Subcutaneous abdominal adipose tissue (tissue), 5 donors: ENCODE results near the gene PRDM15.

ENCODE experiments used
- H3K27ac ChIP-seq: one replicate; pipeline ENCODE4 v1.7.0; 2013; ENCODE audit warnings: low read depth, mild to moderate bottlenecking, inconsistent platforms, low read length, moderate library complexity
- H3K27me3 ChIP-seq, 5 donors: one replicate each; pipeline ENCODE4 v1.7.0; 2013; ENCODE audit warnings: low read length in 5 of 5, inconsistent platforms in 1 of 5; ENCODE audit not compliant: control insufficient read depth in 5 of 5, insufficient read depth in 4 of 5
- H3K36me3 ChIP-seq, 5 donors: one replicate each; pipeline ENCODE4 v1.7.0; 2013; ENCODE audit warnings: low read length in 5 of 5; ENCODE audit not compliant: control insufficient read depth in 5 of 5, insufficient read depth in 5 of 5
- H3K4me1 ChIP-seq, 5 donors: one replicate each; pipeline ENCODE4 v1.7.0; 2013; ENCODE audit warnings: low read length in 5 of 5, mild to moderate bottlenecking in 3 of 5, moderate library complexity in 1 of 5; ENCODE audit not compliant: control insufficient read depth in 5 of 5, insufficient read depth in 5 of 5
- H3K4me3 ChIP-seq, 5 donors: one replicate each; pipeline ENCODE4 v1.7.0; 2013; ENCODE audit warnings: low read length in 5 of 5, low read depth in 1 of 5
- H3K9ac ChIP-seq, 5 donors: one replicate each; pipeline ENCODE4 v1.7.0; 2013; ENCODE audit warnings: low read length in 5 of 5, mild to moderate bottlenecking in 4 of 5, moderate library complexity in 3 of 5
- H3K9me3 ChIP-seq, 5 donors: one replicate each; pipeline ENCODE4 v1.7.0; 2013; ENCODE audit warnings: low read length in 5 of 5; ENCODE audit not compliant: control insufficient read depth in 5 of 5
- donor health status: healthy.
- donor health status: healthy.
- donor health status: healthy.
- donor health status: healthy.
- donor health status: healthy.

The PRDM15 gene

GRCh38 chr21:41890355-41890754 lies 11.2 kb upstream of the PRDM15 start:
- no peaks in the 10 kb centered on the region for H3K27me3 ChIP-seq
- H3K27ac ChIP-seq: no peak overlapping the region
- peaks cover 0 to 17% (median 11%) of the 10 kb centered on the region in 5 donors for H3K4me1 ChIP-seq
- no peak overlapping the region for H3K4me3 ChIP-seq
- H3K9ac ChIP-seq: no peak overlapping the region
- peaks cover 4 to 61% (median 56%) of the 10 kb centered on the region in 5 donors for H3K36me3 ChIP-seq
- no peaks in the 10 kb centered on the region for H3K9me3 ChIP-seq

GRCh38 chr21:41888749-41889376 lies 9.7 kb upstream of the PRDM15 start:
- Histone ChIP-seq H3K9me3 (no peaks in the 10 kb centered on the region), H3K27ac (peak overlapping the region; percentile 83), H3K4me3 (no peak overlapping the region), H3K4me1 (peaks cover 0 to 17% (median 11%) of the 10 kb centered on the region in 5 donors), H3K27me3 (no peaks in the 10 kb centered on the region), H3K36me3 (peaks cover 4 to 51% (median 44%) of the 10 kb centered on the region in 5 donors), H3K9ac (peak overlapping the region in 3 of 5 donors; percentile 28 to 57 (median 35))

- H3K27me3 ChIP-seq: no peaks in the 10 kb centered on the region
- H3K9ac ChIP-seq: peak overlapping the region in 1 of 5 donors; percentile 57
- H3K36me3 ChIP-seq: peaks cover 4 to 46% (median 39%) of the 10 kb centered on the region in 5 donors
- H3K4me1 ChIP-seq: peaks cover 0 to 17% (median 11%) of the 10 kb centered on the region in 5 donors
- H3K9me3 ChIP-seq: no peaks in the 10 kb centered on the region
- H3K27ac ChIP-seq: peak overlapping the region; percentile 83
- no peak overlapping the region for H3K4me3 ChIP-seq
Measured at GRCh38 chr21:41887667-41888066, 8.5 kb upstream of the PRDM15 start.

- Histone ChIP-seq H3K4me3 (no peak overlapping the region), H3K9ac (no peak overlapping the region), H3K27ac (peak overlapping the region; percentile 2), H3K9me3 (no peaks in the 10 kb centered on the region), H3K36me3 (peaks cover 4 to 33% (median 27%) of the 10 kb centered on the region in 5 donors), H3K4me1 (peaks cover 0 to 17% (median 11%) of the 10 kb centered on the region in 5 donors), H3K27me3 (no peaks in the 10 kb centered on the region)
Measured at GRCh38 chr21:41886328-41886727, 7.2 kb upstream of the PRDM15 start.

GRCh38 chr21:41885341-41886024 lies 6.3 kb upstream of the PRDM15 start:
- no peak overlapping the region for H3K4me3 ChIP-seq
- peaks cover 3 to 26% (median 20%) of the 10 kb centered on the region in 5 donors for H3K36me3 ChIP-seq
- no peaks in the 10 kb centered on the region for H3K27me3 ChIP-seq
- peaks cover 0 to 18% (median 11%) of the 10 kb centered on the region in 5 donors for H3K4me1 ChIP-seq
- H3K9me3 ChIP-seq: no peaks in the 10 kb centered on the region
- no peak overlapping the region for H3K27ac ChIP-seq
- no peak overlapping the region for H3K9ac ChIP-seq

GRCh38 chr21:41884501-41885030 lies 5.4 kb upstream of the PRDM15 start:
- no peak overlapping the region for H3K9ac ChIP-seq
- no peak overlapping the region for H3K27ac ChIP-seq
- peaks cover 0 to 28% (median 16%) of the 10 kb centered on the region in 5 donors for H3K4me1 ChIP-seq
- peaks cover 0 to 21% (median 13%) of the 10 kb centered on the region in 5 donors for H3K36me3 ChIP-seq
- H3K27me3 ChIP-seq: no peaks in the 10 kb centered on the region
- no peak overlapping the region for H3K4me3 ChIP-seq
- no peaks in the 10 kb centered on the region for H3K9me3 ChIP-seq

GRCh38 chr21:41883582-41883981 lies 4.4 kb upstream of the PRDM15 start:
- Histone ChIP-seq H3K27ac (no peak overlapping the region), H3K27me3 (no peaks in the 10 kb centered on the region), H3K4me1 (peaks cover 0 to 21% (median 13%) of the 10 kb centered on the region in 5 donors), H3K9me3 (no peaks in the 10 kb centered on the region), H3K36me3 (peaks cover 0 to 13% (median 8%) of the 10 kb centered on the region in 5 donors), H3K4me3 (no peak overlapping the region), H3K9ac (no peak overlapping the region)

GRCh38 chr21:41881051-41881450 lies 1.9 kb upstream of the PRDM15 start:
- H3K9ac ChIP-seq: no peak overlapping the region
- no peaks in the 10 kb centered on the region for H3K9me3 ChIP-seq
- no peak overlapping the region for H3K4me3 ChIP-seq
- H3K27me3 ChIP-seq: no peaks in the 10 kb centered on the region
- no peak overlapping the region for H3K27ac ChIP-seq
- peaks cover 0 to 27% (median 21%) of the 10 kb centered on the region in 5 donors for H3K4me1 ChIP-seq
- H3K36me3 ChIP-seq: peaks cover 0 to 6% (median 2%) of the 10 kb centered on the region in 5 donors

- H3K36me3 ChIP-seq: peaks cover 0 to 3% (median 2%) of the 10 kb centered on the region in 5 donors
- peaks cover 0 to 27% (median 21%) of the 10 kb centered on the region in 5 donors for H3K4me1 ChIP-seq
- H3K4me3 ChIP-seq: peak overlapping the region in 2 of 5 donors; percentile 59 to 73
- no peak overlapping the region for H3K27ac ChIP-seq
- H3K9ac ChIP-seq: peak overlapping the region in 2 of 5 donors; percentile 75 to 88
- H3K27me3 ChIP-seq: no peaks in the 10 kb centered on the region
- no peaks in the 10 kb centered on the region for H3K9me3 ChIP-seq
Measured at GRCh38 chr21:41880153-41880552, 1.0 kb upstream of the PRDM15 start.

- H3K27me3 ChIP-seq: no peaks in the 10 kb centered on the region
Measured at GRCh38 chr21:41878831-41879189, 334 bp downstream of the PRDM15 start.

More at GRCh38 chr21:41878831-41879189, 334 bp downstream of the PRDM15 start:
- Histone ChIP-seq H3K4me3 (peak overlapping the region in 4 of 5 donors; percentile 77 to 82 (median 80)), H3K9me3 (no peaks in the 10 kb centered on the region), H3K27ac (no peak overlapping the region), H3K4me1 (peaks cover 0 to 27% (median 21%) of the 10 kb centered on the region in 5 donors), H3K36me3 (peaks cover 0 to 4% (median 0%) of the 10 kb centered on the region in 5 donors), H3K9ac (peak overlapping the region in 1 of 5 donors; percentile 86)
